GM19397 (cell line): Measurements from ENCODE around the gene ZNF454.

Experiments
- ATAC-seq: cut with Tn5 transposase; IDR thresholded peaks from one replicate; pipeline ENCODE4 v1.9.1; 2021; ENCODE audit warnings: mild to moderate bottlenecking, moderate library complexity; ENCODE audit not compliant: unreplicated experiment

ZNF454 gene

GRCh38 chr5:178940569-178941360, at the start of gene ZNF454:
TSS of gene ZNF454 (plus strand) at chr5:178941198. CDS start at chr5:178942792, 1,594 bp downstream.
- ATAC-seq: no peak

DNA sequence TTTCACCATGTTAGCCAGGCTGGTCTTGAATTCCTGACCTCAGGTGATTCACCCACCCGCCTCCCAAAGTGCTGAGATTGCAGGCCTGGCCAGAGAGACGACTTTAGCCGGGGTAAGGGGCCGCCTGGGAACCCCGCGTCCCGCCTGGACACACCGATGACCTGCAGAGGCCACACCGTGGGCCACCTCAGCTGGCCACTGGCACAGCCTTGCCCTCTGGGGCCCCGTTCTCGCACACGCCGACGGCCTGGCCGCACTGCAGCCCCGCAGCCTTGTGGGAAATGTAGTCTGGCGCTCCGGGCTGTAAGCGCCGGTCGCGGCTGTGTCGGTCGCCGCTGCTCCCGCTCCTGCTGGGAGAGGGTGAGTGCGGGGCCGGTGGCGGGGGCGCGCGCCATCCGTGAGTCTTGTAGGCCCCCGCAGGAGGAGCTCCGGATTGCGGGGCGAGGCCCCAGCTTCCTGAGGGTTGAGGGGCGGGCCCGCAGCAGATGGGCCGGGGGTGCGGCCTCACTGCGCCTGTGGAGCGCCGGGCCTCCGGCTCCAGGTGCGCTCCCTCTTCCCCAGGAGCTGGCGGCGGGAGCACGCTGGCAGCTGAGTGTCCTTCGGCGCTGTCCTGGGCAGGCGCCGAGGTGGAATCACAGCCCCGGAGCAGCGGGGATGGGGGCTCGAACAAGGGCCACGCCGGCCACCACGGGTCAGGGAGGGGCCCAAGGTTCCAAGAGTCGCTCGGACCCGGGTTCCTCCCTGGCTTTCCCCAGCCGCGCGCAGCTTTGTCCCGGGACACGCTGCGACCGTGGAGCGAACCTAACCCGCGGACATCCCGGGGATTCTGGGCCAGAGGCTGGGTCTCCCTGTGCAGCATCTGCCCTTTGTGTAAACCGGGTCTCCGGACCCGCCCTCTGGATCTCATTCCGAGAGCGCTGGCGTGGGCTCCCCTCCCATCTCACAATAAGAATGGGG, 45.1 kb upstream of the ZNF454 start, which contains the start of gene ZFP2:
Gene ZFP2 (plus strand): TSS at position 299 of the 957 bp plus-strand sequence. CDS start 35,401 bp downstream, outside the sequence.
- ATAC-seq: no peak

- no peak for ATAC-seq
These were observed 41.7 kb upstream of the ZNF454 start for GRCh38 chr5:178899289-178899688.

DNA sequence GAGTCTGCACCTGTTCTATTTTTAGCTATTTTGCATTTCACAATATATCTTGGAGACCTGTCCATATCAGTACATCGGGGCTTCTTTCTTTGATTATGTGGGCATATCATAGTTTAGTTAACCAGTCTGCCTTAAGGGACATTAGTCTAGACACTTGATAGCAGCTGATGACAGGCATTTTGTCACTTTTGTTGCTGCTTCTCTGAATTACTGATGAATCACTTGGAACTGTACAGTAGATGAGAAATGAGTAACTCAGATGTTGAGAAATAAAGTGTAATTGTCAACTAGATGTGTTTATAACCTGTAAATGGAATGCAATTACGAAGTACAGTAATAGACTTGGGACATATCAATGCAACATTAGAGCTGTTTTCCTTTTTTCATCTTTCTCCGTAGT, 38.1 kb upstream of the ZNF454 start:
- ATAC-seq: no peak

DNA sequence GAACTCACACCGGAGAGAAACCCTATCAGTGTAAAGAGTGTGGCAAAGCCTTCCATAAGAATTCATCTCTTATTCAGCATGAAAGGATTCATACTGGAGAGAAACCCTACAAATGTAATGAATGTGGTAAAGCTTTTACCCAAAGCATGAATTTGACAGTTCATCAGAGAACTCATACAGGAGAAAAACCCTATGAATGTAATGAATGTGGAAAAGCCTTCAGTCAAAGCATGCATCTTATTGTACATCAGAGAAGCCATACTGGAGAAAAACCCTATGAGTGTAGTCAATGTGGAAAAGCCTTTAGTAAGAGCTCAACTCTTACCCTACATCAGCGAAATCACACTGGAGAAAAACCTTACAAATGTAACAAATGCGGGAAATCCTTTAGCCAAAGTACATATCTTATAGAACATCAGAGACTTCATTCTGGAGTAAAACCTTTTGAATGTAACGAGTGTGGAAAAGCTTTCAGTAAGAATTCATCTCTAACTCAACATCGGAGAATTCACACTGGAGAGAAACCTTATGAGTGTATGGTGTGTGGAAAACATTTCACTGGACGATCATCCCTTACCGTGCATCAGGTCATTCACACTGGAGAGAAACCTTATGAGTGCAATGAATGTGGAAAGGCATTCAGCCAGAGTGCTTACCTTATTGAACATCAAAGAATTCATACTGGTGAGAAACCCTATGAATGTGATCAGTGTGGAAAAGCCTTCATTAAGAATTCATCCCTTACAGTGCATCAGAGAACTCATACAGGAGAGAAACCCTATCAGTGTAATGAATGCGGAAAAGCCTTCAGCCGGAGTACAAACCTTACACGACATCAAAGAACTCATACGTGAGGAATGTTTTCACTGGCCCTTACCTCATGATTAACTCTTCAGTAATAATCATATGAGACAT, 8.9 kb upstream of the ZNF454 start:
- ATAC-seq: no peak

- ATAC-seq: no peak
These were observed 363 bp downstream of the ZNF454 start for GRCh38 chr5:178941361-178941760.

DNA sequence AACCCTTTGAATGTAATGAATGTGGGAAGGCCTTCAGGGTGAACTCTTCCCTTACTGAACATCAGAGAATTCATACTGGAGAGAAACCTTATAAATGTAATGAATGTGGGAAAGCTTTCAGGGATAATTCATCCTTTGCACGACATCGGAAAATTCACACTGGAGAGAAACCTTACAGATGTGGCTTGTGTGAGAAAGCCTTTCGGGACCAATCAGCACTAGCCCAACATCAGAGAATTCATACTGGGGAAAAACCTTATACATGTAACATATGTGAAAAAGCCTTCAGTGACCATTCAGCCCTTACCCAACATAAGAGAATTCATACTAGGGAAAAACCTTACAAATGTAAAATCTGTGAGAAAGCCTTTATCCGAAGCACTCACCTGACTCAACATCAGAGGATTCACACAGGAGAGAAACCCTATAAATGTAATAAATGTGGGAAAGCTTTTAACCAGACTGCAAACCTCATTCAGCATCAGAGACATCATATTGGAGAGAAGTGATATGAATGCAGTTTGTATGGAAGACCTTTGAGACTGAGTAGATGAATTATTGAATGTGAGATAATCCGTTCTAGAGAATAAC, 24.6 kb downstream of the ZNF454 start:
- ATAC-seq: no peak

GRCh38 chr5:178981381-178981780, 40.4 kb downstream of the ZNF454 start:
- no peak for ATAC-seq

DNA sequence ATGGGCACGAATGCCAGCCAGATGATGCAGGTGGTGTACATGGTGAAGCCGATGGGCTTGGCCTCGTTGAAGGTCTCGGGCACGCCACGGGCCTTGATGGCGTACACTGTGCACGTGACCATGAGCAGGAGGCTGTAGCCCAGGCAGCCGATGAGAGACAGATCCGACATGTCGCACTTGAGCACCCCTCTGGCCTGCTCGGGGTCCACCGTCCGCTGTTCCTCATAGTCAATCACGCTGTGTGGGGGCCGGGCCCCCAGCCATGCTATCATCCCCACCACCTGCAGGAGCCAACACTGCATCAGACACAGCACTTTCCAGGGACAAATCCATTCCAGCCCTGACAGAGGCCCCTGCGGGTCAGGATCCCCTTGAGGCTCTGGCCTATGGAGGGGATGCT, 41.9 kb downstream of the ZNF454 start:
- ATAC-seq: no peak

- no peak for ATAC-seq
These were observed 42.7 kb downstream of the ZNF454 start for GRCh38 chr5:178983728-178984127.

GRCh38 chr5:178984145-178985072, 43.4 kb downstream of the ZNF454 start:
- no peak for ATAC-seq

DNA sequence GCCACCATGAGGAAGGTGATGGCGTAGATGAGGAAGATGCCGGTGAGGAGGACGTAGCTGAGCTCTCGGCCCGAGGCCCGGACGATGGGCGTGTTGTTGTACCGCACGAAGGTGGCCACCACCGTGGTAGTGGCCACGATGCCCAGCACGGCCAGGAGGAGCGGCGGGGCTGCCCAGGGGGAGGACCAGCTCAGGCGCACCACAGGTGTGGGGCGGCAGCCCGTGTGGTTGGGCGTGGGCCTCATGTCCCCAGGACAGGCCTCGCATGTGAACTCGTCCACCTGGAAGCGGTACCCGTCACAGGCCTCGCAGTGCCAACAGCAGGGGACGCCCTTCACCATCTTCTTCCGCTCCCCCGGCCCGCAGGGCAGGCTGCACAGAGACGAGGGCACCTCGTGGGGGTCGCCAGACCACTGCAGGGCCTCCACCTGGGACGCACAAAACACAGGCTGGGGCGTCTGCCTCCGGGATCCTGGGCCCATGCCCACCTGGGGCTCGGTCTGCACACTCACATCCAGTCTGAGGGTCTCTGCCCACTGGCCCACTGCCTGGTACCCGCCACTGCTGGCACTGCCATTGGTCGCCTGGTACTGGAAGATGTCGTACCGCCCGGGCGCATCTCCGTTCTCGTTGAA, 45.4 kb downstream of the ZNF454 start:
- ATAC-seq: no peak

DNA sequence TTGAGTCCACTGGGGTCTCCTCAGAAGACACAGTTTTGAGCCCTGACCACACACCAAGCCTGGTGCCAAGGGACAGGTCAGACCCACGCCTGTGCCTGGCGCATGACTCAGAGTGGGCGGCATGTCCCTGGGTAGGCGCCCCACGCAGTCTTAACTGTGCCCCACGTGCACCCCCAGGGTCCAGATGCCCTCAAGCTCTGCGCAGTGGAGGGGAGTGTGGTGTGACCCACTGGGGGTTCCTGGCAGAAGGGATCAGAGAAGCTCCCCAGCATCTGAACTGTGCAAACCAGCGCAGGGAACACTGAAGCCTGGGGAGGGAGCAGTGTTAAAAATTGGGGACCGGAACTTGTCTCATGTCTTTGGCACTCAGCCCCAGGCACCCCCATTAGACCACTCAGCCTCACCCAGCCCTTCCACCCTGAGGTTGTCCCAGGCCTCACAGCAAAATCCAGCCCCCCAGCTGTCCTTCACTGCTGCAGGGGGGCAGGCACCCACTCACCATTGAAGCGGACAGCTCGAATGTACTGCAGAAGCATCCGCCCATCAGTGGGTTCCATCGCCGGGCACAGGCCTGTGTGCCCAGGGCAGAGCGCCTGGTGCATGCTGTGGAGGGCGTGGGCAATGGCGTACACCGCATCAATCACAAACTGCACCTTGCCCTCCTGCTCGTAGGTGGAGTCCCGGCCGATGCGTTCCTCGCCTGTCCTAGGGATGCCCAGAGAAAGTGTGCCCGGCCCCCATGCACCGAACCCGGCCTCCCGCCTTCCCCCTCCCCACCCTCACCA, 47.6 kb downstream of the ZNF454 start:
- no peak for ATAC-seq

DNA sequence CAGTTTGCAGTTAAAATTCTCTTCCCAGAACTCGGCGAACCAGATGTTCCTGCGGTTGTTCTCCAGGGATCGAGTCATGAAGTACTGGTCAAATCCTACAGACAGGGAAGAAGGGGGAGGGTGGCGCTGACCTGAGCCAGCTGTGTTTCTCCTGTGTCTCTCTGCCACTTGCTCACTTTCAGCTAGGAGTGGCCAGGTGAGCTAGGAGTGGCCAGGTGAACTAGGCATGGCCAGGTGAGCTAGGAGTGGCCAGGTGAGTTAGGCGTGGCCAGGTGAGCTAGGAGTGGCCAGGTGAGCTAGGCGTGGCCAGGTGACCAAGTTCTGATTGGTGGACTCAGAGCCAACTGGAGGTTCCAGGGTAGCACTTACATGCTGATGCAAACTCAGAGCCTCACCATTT, 48.3 kb downstream of the ZNF454 start:
- ATAC-seq: no peak

DNA sequence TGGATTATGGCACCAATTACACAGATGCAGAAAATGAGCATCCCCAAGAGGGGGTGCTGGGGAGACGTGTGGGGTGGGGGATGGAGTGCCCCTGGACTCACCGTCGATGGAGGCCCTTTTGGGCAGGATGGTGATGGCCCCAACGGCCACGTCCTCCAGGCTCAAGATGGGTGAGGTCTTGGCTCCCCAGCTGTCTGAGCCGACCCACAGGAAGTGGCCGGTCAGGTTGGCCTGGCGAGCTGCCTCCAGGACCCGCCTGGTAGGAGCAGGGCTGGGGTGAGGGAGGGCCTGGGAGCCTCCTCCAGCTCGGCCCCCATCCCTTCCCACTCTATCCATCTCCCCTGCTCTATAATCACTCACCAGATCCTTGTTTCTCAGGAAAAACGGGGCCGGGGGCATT, 49.5 kb downstream of the ZNF454 start:
- ATAC-seq: no peak

DNA sequence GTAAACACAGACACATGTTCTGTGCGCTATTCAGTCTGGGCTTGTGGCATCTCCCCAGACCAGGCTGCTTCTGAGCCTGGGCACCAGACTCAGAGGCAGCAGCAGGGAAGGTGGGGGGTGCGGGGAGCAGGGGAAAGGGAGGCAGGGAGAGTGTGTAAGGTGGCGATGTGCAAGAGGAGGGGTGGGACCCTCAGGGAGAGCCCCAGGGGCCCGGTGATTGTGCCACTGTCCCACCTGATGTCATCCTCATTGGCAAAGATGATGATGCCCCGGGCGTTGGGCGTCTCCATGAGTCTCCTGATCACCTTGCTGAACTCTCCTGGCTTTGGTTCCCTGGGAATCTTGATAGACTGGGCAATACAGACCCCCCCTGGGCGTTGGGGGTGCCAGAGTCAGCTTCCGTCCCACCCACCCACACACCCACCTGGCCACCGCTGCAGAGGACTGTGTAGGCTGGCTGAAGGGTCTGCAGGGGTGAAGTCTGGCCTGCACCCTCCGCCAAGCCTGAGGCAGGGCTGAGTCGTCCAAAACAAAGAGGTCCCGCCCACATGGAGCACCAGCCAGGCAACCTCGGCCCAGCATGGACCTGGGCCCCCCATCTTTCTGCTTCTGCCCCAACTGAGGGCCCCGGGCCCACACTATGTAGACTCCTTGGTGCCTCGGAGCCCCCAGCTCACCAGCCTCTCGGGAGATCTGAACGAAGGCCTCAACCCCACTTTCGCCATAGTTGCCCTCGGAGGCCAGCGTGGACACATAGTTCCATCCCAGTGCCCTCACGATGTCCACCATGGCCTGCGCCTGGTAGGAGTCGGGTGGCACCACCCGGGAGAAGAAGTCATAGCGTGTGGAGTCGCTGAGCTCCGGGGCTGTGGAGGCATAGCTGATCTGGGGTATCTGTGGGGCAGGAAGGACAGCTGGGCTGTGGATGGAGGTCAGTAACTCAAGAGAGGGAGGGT, 50.5 kb downstream of the ZNF454 start:
- no peak for ATAC-seq
